Coronary artery (tissue), 2 donors: ENCODE results near the gene TFF3.

Experiments
- DNase-seq: peaks from one replicate; pipeline ENCODE4 v3.0.0-alpha.2; 2017; ENCODE audit warnings: low spot score
- H3K27ac ChIP-seq, 2 donors: fragments of 200-600 bp; sonication (generic); one replicate each; pipeline ENCODE4 v1.5.1; 2016 to 2019
- H3K4me3 ChIP-seq: fragments of 200-600 bp; sonication (generic); 2 replicates; pipeline ENCODE4 v1.5.1; 2016; ENCODE audit warnings: mild to moderate bottlenecking, moderate library complexity
- CTCF ChIP-seq: fragments of 200-600 bp; sonication (generic); IDR thresholded peaks from one replicate; pipeline ENCODE4 v1.5.1; 2019; ENCODE audit warnings: antibody characterized with exemption

The TFF3 gene

GRCh38 chr21:42300045-42300583, 15.1 kb downstream of the TFF3 start:
- no peak for TF ChIP-seq CTCF
- Histone ChIP-seq H3K27ac (no peak overlapping the region), H3K4me3 (no peak overlapping the region)
- DNase-seq = no peak

GRCh38 chr21:42299324-42300044, 15.7 kb downstream of the TFF3 start:
- H3K27ac ChIP-seq = peak overlapping the region in 1 of 2 donors; percentile 49
- DNase-seq = no peak
- H3K4me3 ChIP-seq = no peak overlapping the region
- no peak for TF ChIP-seq CTCF

- Histone ChIP-seq H3K4me3 (no peak overlapping the region), H3K27ac (peak overlapping the region in 1 of 2 donors; percentile 28)
- no peak for DNase-seq
- no peak for TF ChIP-seq CTCF
Measured at GRCh38 chr21:42298657-42299056, 16.6 kb downstream of the TFF3 start.

- no peak for DNase-seq
- no peak overlapping the region for H3K27ac ChIP-seq
Measured at GRCh38 chr21:42298237-42298636, 17.0 kb downstream of the TFF3 start.

GRCh38 chr21:42297377-42297776, 17.8 kb downstream of the TFF3 start:
- no peak overlapping the region for H3K27ac ChIP-seq
- DNase-seq = no peak
- TF ChIP-seq CTCF = no peak
- no peak overlapping the region for H3K4me3 ChIP-seq

More at GRCh38 chr21:42298237-42298636, 17.0 kb downstream of the TFF3 start:
- TF ChIP-seq CTCF = no peak
- no peak overlapping the region for H3K4me3 ChIP-seq

GRCh38 chr21:42296501-42296900, 18.7 kb downstream of the TFF3 start:
- H3K27ac ChIP-seq = no peak overlapping the region
- no peak overlapping the region for H3K4me3 ChIP-seq
- DNase-seq = no peak
- TF ChIP-seq CTCF = no peak

GRCh38 chr21:42295845-42296244, 19.4 kb downstream of the TFF3 start:
- DNase-seq = no peak
- Histone ChIP-seq H3K4me3 (no peak overlapping the region), H3K27ac (no peak overlapping the region)
- no peak for TF ChIP-seq CTCF
